Midbrain (tissue), 1 donor: ENCODE data around the gene ZNF543.
A peak's percentile ranks its signal among the peaks of the same experiment; 100 is the strongest.
"Not testable (repeated sequence)": the region's sequence is repeated elsewhere in the genome, so short reads cannot be mapped to it uniquely, and the experiment has no call there.

Experiments
- DNase-seq: peaks from one replicate; lab custom pipeline; 2025; lab: John Stamatoyannopoulos, UW

Gene ZNF543

DNA sequence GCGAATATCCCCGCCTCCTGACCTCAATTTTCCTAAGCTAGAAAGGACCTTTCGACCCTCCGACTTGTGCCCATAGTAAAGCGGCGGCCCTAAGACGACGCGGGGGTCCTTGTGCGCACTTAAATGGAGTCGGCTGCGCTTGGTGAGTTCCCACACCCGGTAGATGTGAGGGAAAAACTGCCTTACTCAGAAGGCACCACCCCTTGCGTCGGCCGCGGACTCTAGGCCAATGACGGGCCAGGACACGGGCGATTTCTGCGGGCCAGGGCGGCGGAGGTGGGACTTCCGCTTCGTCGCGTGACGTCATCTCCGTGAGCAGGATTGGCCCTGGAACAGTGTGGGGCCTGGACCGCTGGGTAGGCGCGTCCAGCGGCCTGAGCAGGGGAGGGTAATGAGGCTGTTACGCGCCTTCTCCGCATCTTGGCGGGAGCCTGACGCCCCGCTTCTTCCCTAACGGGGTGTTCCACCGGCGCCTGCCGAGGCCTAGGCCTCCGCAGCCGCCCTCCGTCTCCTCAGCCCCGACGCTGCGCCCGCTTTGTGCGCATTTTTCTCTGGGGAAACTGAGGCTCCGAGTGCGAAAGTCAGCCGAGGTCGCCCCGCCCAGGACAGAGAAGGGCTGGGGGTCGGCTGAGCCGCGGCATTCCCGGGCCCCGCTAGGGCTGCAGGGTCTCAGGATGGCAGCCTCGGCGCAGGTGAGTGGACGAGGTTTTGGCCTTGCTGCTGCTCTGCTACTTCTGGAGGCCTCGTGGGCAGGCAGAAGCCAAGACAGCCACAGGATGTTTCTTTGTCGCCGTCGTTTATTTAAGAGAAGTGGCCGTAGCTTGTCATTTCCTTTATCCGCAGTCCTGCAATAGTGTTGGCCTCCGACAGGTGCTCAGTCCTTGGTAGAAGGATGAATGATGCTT, at the start of gene ZNF543:
Gene ZNF543 (plus strand): TSS at position 293 of the 905 bp plus-strand sequence. CDS start 382 bp downstream, at position 675.
- peak; percentile 98 for DNase-seq

GRCh38 chr19:57271280-57271679, 49.0 kb upstream of the ZNF543 start:
- no peak for DNase-seq

DNA sequence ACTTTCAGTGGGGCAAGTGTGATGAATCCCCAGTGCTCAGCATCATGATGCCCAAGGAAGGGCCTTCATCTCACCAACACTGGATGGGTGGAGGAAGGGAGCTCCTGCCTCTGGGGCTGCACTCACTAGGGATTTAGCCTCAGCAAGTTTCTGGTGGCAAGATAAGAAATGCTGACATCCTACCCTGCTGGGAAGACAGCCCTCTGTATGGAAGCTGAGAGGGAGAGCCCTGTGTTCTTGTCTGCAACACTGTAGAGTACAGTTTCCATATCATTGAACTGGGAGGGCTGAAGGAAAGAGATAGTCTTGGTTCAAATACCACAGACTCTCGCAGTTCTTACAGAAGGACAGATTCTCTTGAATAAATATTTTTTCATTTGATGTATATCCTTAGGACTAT, 47.3 kb upstream of the ZNF543 start:
- no peak for DNase-seq

DNA sequence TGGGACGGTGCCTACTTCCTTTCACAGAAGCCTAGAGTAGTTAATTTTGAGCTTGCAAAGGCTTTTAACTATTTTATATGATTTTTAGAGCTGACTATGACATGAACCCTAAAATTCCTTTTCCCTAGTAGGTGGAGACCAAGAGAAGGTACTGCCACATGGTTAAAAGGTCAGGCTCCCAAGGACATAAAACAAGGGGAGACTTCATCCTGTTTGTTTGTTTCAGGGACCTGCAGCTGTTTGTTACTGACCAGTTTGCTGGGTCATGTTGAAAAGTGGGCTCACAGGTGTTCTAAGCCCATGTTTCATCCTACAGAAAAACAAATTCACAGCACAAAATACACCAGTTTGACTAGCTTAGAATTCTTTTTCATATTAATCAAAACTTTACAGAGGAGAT, 43.8 kb upstream of the ZNF543 start:
- DNase-seq: no peak

DNA sequence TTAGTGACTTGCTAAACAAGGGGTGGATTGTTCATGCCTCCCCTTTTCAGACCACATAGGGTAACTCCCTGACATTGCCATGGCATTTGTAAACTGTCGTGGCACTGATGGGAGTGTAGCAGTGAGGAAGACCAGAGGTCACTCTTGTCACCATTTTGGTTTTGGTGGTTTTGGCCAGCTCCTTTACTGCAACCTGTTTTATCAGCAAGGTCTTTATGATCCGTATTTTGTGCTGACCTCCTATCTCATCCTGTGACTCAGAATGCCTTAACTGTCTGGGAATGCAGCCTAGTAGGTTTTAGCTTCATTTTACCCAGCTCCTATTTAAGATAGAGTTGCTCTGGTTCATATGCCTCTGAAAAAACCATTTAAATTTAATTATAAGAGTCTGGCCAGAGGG, 41.8 kb upstream of the ZNF543 start:
- DNase-seq: not testable (repeated sequence)

- DNase-seq: peak; percentile 92
These were observed 40.7 kb upstream of the ZNF543 start for GRCh38 chr19:57279418-57280164.

- peak; percentile 97 for DNase-seq
These were observed 39.9 kb upstream of the ZNF543 start, which contains the start of gene ZNF460 for GRCh38 chr19:57280165-57280961. Gene ZNF460 (plus strand): TSS chr19:57280485. CDS start chr19:57280807, 322 bp downstream.

- no peak for DNase-seq
These were observed 39.3 kb upstream of the ZNF543 start for GRCh38 chr19:57280962-57281400.

- no peak for DNase-seq
These were observed 38.1 kb upstream of the ZNF543 start for GRCh38 chr19:57282011-57282643.

GRCh38 chr19:57288373-57288772, 31.9 kb upstream of the ZNF543 start:
- DNase-seq: no peak

GRCh38 chr19:57290970-57291369, 29.3 kb upstream of the ZNF543 start:
- DNase-seq: no peak

DNA sequence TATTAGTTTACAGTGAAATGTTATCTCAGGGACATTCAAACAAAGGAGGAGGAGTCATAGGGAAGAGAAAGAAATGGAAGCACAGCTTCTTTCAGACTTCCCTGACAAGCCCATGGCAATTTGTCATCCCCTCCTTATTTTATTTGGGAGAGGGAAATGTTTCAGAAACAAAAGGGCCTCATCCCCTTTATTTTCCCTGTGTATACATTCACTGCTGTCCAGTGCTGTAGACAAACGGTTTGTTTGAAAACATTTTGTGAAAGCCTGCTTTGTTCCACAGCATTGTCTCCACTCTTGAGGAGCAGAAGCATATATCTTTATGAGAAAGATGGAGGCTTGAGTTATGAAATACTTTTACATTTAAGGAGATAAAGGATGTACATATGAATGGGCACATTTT, 27.7 kb upstream of the ZNF543 start:
- no peak for DNase-seq

- DNase-seq: no peak
These were observed 26.6 kb upstream of the ZNF543 start for GRCh38 chr19:57293719-57294118.

- DNase-seq: no peak
These were observed 18.2 kb upstream of the ZNF543 start for GRCh38 chr19:57302020-57302465.

DNA sequence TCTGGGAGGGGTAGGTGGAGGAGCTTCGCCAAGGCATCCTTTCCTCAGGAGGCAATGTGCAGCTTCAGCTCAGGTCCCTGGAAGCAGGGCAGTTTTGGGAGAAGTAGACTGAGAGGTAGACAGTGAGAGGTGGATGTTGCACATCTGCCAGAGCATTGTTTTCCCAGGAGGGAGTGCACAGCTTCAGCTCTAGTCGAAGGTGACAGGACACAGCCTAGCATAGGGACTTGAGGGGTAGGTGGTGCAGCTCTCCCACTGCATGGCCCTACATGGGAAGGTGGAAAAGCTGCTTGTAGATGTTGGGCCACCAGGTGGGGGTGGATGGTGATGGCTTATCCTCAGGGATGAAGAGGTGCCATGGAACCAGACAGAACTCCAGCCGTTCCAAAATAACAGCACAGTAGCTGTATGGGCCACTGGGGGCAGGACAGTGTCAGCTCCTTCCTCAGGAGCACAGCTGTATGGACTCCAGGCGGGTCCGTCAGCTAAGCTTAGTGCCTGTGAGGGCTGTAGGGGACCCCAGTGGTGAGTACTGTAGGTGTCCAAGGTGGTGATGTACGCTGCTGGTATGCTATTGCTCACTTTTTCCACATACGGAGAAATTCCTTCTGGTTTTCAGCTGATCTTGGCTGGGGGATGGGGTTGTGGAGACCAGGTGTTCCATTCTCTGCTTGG, 17.4 kb upstream of the ZNF543 start:
- DNase-seq: no peak

DNA sequence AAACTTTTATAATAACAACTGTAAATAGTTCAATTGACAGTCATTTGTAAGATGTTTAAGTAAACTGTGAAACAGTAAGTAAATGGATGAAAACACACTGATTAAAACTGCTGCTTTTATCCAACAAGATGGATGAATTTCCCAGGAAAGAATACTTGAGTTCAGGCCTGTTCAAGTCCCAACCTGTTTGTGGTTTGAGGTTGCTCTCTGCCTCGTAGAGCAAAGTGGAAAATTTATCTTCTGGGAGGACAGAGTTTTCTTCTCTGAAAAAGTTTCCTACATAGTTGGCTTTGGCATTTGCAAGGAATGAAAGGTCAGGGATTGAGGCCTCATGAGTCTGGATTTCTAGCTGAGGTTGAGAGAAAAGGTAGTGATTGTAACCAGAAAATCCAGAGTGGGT, 15.2 kb upstream of the ZNF543 start:
- DNase-seq: no peak

DNA sequence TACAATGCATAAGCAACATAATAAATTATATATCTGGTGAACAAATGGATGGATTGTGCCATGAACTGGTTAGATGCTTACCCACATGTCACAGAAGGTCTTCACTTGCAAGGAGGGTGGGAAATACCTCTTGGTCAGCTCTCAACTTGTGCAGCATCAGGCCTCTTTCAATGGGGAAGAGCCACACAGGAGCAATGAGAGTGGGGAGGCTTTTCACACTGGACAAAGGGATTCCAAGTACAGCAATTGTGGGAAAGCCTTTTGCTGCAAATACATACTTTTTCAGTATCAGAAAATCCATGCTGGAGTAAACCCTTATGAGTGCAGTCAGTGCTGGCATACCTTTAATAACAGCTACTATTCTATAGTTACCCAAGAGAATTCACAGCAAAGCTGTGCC, 11.8 kb upstream of the ZNF543 start:
- no peak for DNase-seq

DNA sequence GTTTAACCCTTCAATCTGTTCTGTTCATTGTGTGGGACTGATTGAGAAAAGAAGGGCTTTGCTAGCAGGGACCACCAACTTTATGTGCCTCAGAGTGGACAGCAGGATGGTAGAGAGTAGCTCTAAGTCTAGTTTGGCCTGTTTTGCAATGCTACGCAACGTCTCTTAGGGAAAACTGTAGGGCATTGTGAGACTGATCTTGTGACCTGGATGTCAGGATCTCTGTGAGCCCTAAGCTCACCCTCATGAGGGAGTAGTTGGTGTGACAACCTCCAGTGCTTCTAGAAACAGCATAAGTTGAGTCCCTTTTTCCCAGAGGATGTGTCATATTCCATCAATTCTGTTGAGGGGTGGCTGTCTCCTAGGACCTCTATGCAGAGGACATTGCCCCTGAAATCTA, 9.5 kb upstream of the ZNF543 start:
- no peak for DNase-seq

DNA sequence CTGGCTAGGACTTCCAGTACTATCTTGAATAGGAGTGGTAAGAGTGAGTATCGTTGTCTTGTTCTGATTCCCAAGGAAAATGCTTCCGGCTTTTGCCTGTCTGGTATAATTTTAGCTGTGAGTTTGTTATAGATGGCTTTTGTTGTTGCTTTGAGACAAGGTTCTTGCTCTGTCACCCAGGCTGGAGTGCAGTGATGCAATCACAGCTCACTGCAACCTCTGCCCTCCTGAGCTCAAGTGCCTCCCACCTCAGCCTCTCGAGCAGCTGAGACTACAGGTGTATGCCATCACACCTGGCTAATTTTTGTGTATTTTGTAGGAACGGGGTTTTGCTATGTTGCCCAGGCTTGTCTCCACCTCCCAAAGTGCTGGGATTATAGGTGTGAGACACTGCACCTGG, 6.1 kb upstream of the ZNF543 start:
- DNase-seq: no peak

GRCh38 chr19:57317503-57317902, 2.8 kb upstream of the ZNF543 start:
- no peak for DNase-seq

GRCh38 chr19:57319869-57320179, 448 bp upstream of the ZNF543 start:
- no peak for DNase-seq
